DND-41 (cell line): ENCODE results near the gene CLEC17A.

ENCODE experiments used
- CTCF ChIP-seq: IDR thresholded peaks from 2 replicates; pipeline ENCODE4 v1.5.1; 2012; ENCODE audit warnings: borderline replicate concordance, low read length, moderate library complexity, mild to moderate bottlenecking; ENCODE audit not compliant: poor library complexity, severe bottlenecking; ENCODE audit errors: extremely low read depth
- EZH2 ChIP-seq: IDR thresholded peaks from 3 replicates; pipeline ENCODE4 v1.6.1; 2012; ENCODE audit warnings: borderline replicate concordance, low read depth, mild to moderate bottlenecking, moderate library complexity, low read length, inconsistent platforms; ENCODE audit not compliant: severe bottlenecking

GRCh38 chr19:14536926-14537692, 45.8 kb upstream of the CLEC17A start:
- TF ChIP-seq CTCF (no peak), EZH2 (no peak)
